HCT116 (cell line): ENCODE results near the gene ZNF532. TPM values are rescaled to one million over a fixed set of nuclear protein-coding genes. Genes with fewer than 3 reads are reported as not detected.

Experiments
- ATAC-seq: fragments of 200-7000 bp; cut with Tn5 transposase; 2 replicates; pipeline ENCODE4 v1.9.1; 2020; ENCODE audit warnings: mild to moderate bottlenecking, moderate library complexity
- BruUV-seq: library from RNA; stranded (reverse); fragments of 400-500 nt; replicated peaks from 2 replicates; lab custom pipeline; 2021; lab: Mats Ljungman, UMichigan
- CTCF ChIA-PET: fragments of 300-600 bp; sonication (Branson Sonifier 250); formaldehyde crosslinking; loops from one replicate; lab custom pipeline; 2021; ENCODE audit warnings: antibody characterized with exemption; lab: Charles Lee
- POLR2A ChIA-PET: fragments of 300-600, 350-600 bp; sonication (Branson Sonifier 250); formaldehyde crosslinking; loops from one replicate; lab custom pipeline; 2021; ENCODE audit warnings: antibody characterized with exemption; lab: Charles Lee
- RAD21 ChIA-PET, 2 experiments: fragments of 300-600 bp; sonication (Branson Sonifier 250); formaldehyde crosslinking; loops; one replicate each; lab custom pipeline; 2023; ENCODE audit warnings: low total read pairs in 2 of 2; ENCODE audit not compliant: uncharacterized antibody in 2 of 2, unreplicated experiment in 2 of 2, low non-redundant PET in 1 of 2; lab: Charles Lee
- DNase-seq: peaks from one replicate; pipeline ENCODE4 v3.0.0-alpha.2; 2010; ENCODE audit warnings: low read depth, low spot score
- H2AFZ ChIP-seq: fragments of 200-600 bp; shearing (Covaris generic), sonication (generic); 2 replicates; pipeline ENCODE4 v1.6.1; 2017; ENCODE audit warnings: low read depth, mixed run types, mixed read lengths, antibody characterized with exemption, low read length; ENCODE audit not compliant: poor library complexity, severe bottlenecking
- H3K27ac ChIP-seq: 2 replicates; pipeline ENCODE4 v1.5.1; 2012; ENCODE audit warnings: low read depth, low read length
- H3K27me3 ChIP-seq: fragments of 200-600 bp; sonication (generic); 2 replicates; pipeline ENCODE4 v1.6.1; 2016; ENCODE audit warnings: mixed run types, low read length, mixed read lengths; ENCODE audit not compliant: insufficient read depth
- H3K36me3 ChIP-seq, 2 experiments: fragments of 200-500 bp in 1 of 2; fragments of 200-600 bp in 1 of 2; sonication (Bioruptor generic) in 1 of 2; sonication (generic) in 1 of 2; 2 replicates each; pipeline versions ENCODE4 v1.5.1 to v1.6.1; 2014 to 2016; ENCODE audit warnings: low read length in 2 of 2, inconsistent platforms in 1 of 2, mixed read lengths in 1 of 2, mixed run types in 1 of 2; ENCODE audit not compliant: insufficient read depth in 2 of 2, control insufficient read depth in 1 of 2
- H3K4me1 ChIP-seq, 2 experiments: fragments of 200-600 bp in 1 of 2; sonication (generic) in 1 of 2; 2 replicates each; pipeline versions ENCODE4 v1.5.1 to v1.6.1; 2012 to 2017; ENCODE audit warnings: low read length in 2 of 2, inconsistent platforms in 1 of 2, mild to moderate bottlenecking in 1 of 2, mixed read lengths in 1 of 2, mixed run types in 1 of 2, moderate library complexity in 1 of 2; ENCODE audit not compliant: insufficient read depth in 2 of 2, control insufficient read depth in 1 of 2
- H3K4me2 ChIP-seq: fragments of 200-600 bp; sonication (generic); 2 replicates; pipeline ENCODE4 v1.6.1; 2017; ENCODE audit warnings: mixed run types, low read length, mixed read lengths
- H3K4me3 ChIP-seq, 2 experiments: fragments of 200-600 bp in 1 of 2; sonication (generic) in 1 of 2; replicated peaks in 1 of 2; 2 replicates each; pipeline ENCODE4 v1.5.1; 2011 to 2016; ENCODE audit warnings: low read length in 2 of 2, control low read depth in 1 of 2, low read depth in 1 of 2, mild to moderate bottlenecking in 1 of 2, mixed read lengths in 1 of 2, mixed run types in 1 of 2
- H3K79me2 ChIP-seq: fragments of 200-600 bp; sonication (generic); 2 replicates; pipeline ENCODE4 v1.6.1; 2017; ENCODE audit warnings: mild to moderate bottlenecking, mixed run types, low read length, moderate library complexity, mixed read lengths; ENCODE audit not compliant: insufficient read depth
- H3K9ac ChIP-seq: fragments of 200-600 bp; sonication (generic); 2 replicates; pipeline ENCODE4 v1.6.1; 2016; ENCODE audit warnings: low read length, mixed read lengths
- H3K9me2 ChIP-seq: fragments of 200-600 bp; sonication (generic), shearing (Covaris generic); 2 replicates; pipeline ENCODE4 v1.6.1; 2017; ENCODE audit warnings: mixed run types, mild to moderate bottlenecking, moderate library complexity; ENCODE audit not compliant: insufficient read depth
- H3K9me3 ChIP-seq, 2 experiments: fragments of 200-500 bp in 1 of 2; fragments of 200-600 bp in 1 of 2; sonication (Bioruptor generic) in 1 of 2; sonication (generic) in 1 of 2; 2 replicates each; pipeline ENCODE4 v1.6.1; 2014 to 2017; ENCODE audit warnings: low read length in 2 of 2, mixed read lengths in 2 of 2, inconsistent platforms in 1 of 2, low read depth in 1 of 2, mild to moderate bottlenecking in 1 of 2, mixed run types in 1 of 2, moderate library complexity in 1 of 2; ENCODE audit not compliant: control insufficient read depth in 1 of 2, insufficient read depth in 1 of 2
- H4K20me1 ChIP-seq: fragments of 200-600 bp; sonication (generic), shearing (Covaris generic); 2 replicates; pipeline ENCODE4 v1.6.1; 2017; ENCODE audit warnings: mixed run types, mild to moderate bottlenecking, moderate library complexity; ENCODE audit not compliant: insufficient read depth
- CEBPB ChIP-seq: IDR thresholded peaks from 2 replicates; pipeline ENCODE4 v1.6.1; 2012; ENCODE audit warnings: low read depth
- EGR1 ChIP-seq: IDR thresholded peaks from 2 replicates; pipeline ENCODE4 v1.6.1; 2012; ENCODE audit warnings: low read depth
- ELF1 ChIP-seq: IDR thresholded peaks from 2 replicates; pipeline ENCODE4 v1.6.1; 2012; ENCODE audit warnings: low read depth, borderline replicate concordance
- TCF7L2 ChIP-seq: IDR thresholded peaks from 2 replicates; pipeline ENCODE4 v1.7.0; 2011; ENCODE audit warnings: borderline replicate concordance, inconsistent platforms; ENCODE audit not compliant: insufficient read depth, insufficient read length; ENCODE audit errors: extremely low read depth
- YY1 ChIP-seq: IDR thresholded peaks from 2 replicates; pipeline ENCODE4 v1.6.1; 2011; ENCODE audit warnings: low read length, low read depth, moderate library complexity, mild to moderate bottlenecking; ENCODE audit not compliant: insufficient replicate concordance; ENCODE audit errors: extremely low read depth
- ZFX ChIP-seq: fragments of 450-650 bp; IDR thresholded peaks from 2 replicates; pipeline ENCODE4 v1.6.1; 2017
- ZNF274 ChIP-seq: fragments of 200-500 bp; sonication (Bioruptor generic); IDR thresholded peaks from 2 replicates; pipeline ENCODE4 v1.6.1; 2014; ENCODE audit warnings: mild to moderate bottlenecking, low read depth, low read length, inconsistent platforms
- intact Hi-C: fragments of 100-400 bp; cut with micrococcal nuclease; formaldehyde crosslinking; loops from 2 replicates; pipeline ENCODE4 v1.10.0; 2022
- total RNA-seq: library from RNA; stranded (reverse); gene quantifications from one replicate; pipeline ENCODE4 v1.2.1, GENCODE V29; 2021; ENCODE audit not compliant: unreplicated experiment
- TF ChIP-seq, protein P1 (sequence below): IDR thresholded peaks from 2 replicates; pipeline ENCODE4 v1.6.1; 2012
- TF ChIP-seq, protein P2 (sequence below): IDR thresholded peaks from 2 replicates; pipeline ENCODE4 v1.6.1; 2011; ENCODE audit warnings: mild to moderate bottlenecking, low read length, moderate library complexity; ENCODE audit not compliant: insufficient replicate concordance; ENCODE audit errors: extremely low read depth
- TF ChIP-seq, protein P3 (sequence below), 3 experiments: fragments of 200-600 bp in 1 of 3; sonication (generic) in 1 of 3; IDR thresholded peaks in 2 of 3; conservative IDR thresholded peaks in 1 of 3; 2 replicates each; pipeline ENCODE4 v1.5.1; 2012 to 2017; ENCODE audit warnings: low read depth in 2 of 3, low read length in 2 of 3, antibody characterized with exemption in 1 of 3, borderline replicate concordance in 1 of 3, control low read depth in 1 of 3, mild to moderate bottlenecking in 1 of 3, mixed read lengths in 1 of 3, mixed run types in 1 of 3, moderate library complexity in 1 of 3; ENCODE audit not compliant: insufficient read depth in 1 of 3

The ZNF532 gene
- total RNA-seq, 1 experiment from 2014 or later: 11.6 TPM

DNA sequence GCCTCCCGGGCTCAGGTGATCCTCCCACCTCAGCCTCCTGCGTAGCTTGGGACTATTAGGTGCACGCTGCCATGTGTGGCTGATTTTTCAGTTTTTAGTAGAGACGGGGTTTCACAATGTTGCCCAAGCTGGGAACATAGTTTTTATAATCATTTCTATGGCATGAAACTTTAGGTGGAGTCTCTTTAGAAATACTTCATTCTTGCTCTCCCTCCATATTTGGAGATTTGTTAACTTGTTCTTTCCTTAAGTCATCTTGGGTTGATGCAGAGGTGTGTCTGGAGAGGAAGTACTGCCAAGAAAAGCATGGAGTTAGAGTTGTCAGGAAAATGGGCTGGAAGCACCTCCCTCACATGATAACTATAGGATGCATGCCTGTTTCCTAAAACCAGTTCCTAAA lies 17.4 kb downstream of the ZNF532 start (continued):
- no peak for TF ChIP-seq ELF1

DNA sequence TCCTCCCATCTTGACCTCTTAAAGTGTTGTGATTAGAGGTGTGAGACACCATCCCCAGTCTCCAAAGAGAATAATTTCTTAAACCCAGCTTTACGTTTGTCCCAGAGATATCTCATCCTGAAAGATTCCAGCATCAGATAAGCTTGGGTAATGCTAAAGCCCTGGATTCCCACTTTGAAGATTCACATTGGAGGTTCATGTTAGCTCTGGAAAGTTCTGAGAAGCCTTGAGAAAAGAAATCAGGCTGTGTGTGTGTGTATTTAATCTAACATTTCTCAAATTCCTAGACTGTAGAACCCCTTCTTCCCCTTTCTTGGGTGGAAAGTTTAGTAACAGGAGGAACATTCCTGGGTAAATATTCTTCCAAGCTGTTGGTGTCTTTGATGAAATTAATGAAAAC lies 18.0 kb downstream of the ZNF532 start:
- Histone ChIP-seq H4K20me1 (no peaks in the 10 kb centered on the region), H3K9me3 (no peaks in the 10 kb centered on the region), H3K36me3 (no peaks in the 10 kb centered on the region), H3K9me2 (no peaks in the 10 kb centered on the region), H3K9ac (no peak overlapping the region), H3K4me3 (no peak overlapping the region), H3K79me2 (no peaks in the 10 kb centered on the region), H3K4me2 (no peak overlapping the region), H3K27me3 (no peaks in the 10 kb centered on the region), H3K4me1 (no peaks in the 10 kb centered on the region), H3K27ac (no peak overlapping the region), H2AFZ (no peak overlapping the region)
- TF ChIP-seq EGR1 (no peak), ZFX (no peak), ZNF274 (no peak)
- TF ChIP-seq, protein P1, sequence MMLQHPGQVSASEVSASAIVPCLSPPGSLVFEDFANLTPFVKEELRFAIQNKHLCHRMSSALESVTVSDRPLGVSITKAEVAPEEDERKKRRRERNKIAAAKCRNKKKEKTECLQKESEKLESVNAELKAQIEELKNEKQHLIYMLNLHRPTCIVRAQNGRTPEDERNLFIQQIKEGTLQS: no peak
- DNase-seq: no peak
- POLR2A ChIA-PET: no interaction called here
- ATAC-seq: no peak
- CTCF ChIA-PET: no interaction called here
- RAD21 ChIA-PET: no interaction called here
- intact Hi-C loops: no loop called here
- no TSS peak for BruUV-seq

DNA sequence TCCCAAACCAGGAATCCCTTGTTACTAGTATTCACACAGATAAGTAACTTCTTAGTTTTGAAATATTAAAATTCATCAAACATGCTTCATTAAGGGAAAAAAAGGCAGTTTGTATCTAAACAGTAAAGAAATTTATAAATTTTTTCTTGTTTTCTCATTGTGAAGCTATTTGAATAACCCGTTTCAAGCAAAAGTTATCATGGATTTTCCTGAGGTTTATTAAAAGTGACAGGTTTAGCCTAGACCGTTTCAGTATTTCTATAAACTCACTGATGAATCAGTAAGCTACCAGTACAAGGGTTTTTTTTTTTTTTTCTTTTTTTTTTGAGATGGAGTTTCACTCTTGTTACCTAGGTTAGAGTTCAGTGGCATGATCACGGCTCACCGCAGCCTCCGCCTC lies 20.0 kb downstream of the ZNF532 start:
- no peak for ATAC-seq
- TF ChIP-seq CEBPB: no peak
- TF ChIP-seq EGR1: no peak
- TF ChIP-seq YY1: no peak
- TF ChIP-seq, protein P1: no peak
- TF ChIP-seq ZNF274: no peak
- no peak for TF ChIP-seq TCF7L2
- TF ChIP-seq, protein P2, sequence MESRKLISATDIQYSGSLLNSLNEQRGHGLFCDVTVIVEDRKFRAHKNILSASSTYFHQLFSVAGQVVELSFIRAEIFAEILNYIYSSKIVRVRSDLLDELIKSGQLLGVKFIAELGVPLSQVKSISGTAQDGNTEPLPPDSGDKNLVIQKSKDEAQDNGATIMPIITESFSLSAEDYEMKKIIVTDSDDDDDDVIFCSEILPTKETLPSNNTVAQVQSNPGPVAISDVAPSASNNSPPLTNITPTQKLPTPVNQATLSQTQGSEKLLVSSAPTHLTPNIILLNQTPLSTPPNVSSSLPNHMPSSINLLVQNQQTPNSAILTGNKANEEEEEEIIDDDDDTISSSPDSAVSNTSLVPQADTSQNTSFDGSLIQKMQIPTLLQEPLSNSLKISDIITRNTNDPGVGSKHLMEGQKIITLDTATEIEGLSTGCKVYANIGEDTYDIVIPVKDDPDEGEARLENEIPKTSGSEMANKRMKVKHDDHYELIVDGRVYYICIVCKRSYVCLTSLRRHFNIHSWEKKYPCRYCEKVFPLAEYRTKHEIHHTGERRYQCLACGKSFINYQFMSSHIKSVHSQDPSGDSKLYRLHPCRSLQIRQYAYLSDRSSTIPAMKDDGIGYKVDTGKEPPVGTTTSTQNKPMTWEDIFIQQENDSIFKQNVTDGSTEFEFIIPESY: no peak
- TF ChIP-seq ZFX: no peak
- TF ChIP-seq, protein P3, sequence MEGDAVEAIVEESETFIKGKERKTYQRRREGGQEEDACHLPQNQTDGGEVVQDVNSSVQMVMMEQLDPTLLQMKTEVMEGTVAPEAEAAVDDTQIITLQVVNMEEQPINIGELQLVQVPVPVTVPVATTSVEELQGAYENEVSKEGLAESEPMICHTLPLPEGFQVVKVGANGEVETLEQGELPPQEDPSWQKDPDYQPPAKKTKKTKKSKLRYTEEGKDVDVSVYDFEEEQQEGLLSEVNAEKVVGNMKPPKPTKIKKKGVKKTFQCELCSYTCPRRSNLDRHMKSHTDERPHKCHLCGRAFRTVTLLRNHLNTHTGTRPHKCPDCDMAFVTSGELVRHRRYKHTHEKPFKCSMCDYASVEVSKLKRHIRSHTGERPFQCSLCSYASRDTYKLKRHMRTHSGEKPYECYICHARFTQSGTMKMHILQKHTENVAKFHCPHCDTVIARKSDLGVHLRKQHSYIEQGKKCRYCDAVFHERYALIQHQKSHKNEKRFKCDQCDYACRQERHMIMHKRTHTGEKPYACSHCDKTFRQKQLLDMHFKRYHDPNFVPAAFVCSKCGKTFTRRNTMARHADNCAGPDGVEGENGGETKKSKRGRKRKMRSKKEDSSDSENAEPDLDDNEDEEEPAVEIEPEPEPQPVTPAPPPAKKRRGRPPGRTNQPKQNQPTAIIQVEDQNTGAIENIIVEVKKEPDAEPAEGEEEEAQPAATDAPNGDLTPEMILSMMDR (IDR thresholded peaks at IDR 0.05 in 2 of 3, conservative IDR thresholded peaks at IDR 0.05 in 1 of 3; ENCODE audit: borderline replicate concordance in 1 of 3, insufficient read depth in 1 of 3, low read depth in 2 of 3, low read length in 2 of 3): no peak

More for the DNA sequence above, 20.0 kb downstream of the ZNF532 start:
- no peaks in the 10 kb centered on the region for H3K79me2 ChIP-seq
- no peak for DNase-seq
- ChIA-PET POLR2A (no interaction called here), CTCF (no interaction called here), RAD21 (no interaction called here)
- H2AFZ ChIP-seq: no peak overlapping the region
- no peak overlapping the region for H3K27ac ChIP-seq
- no peak overlapping the region for H3K9ac ChIP-seq
- H3K36me3 ChIP-seq: no peaks in the 10 kb centered on the region
- no peaks in the 10 kb centered on the region for H3K9me2 ChIP-seq
- no peak overlapping the region for H3K4me3 ChIP-seq
- no TSS peak for BruUV-seq
- no peaks in the 10 kb centered on the region for H3K27me3 ChIP-seq
- no peak overlapping the region for H3K4me2 ChIP-seq
- no peaks in the 10 kb centered on the region for H3K9me3 ChIP-seq
- intact Hi-C loops: no loop called here
- H4K20me1 ChIP-seq: no peaks in the 10 kb centered on the region
- no peaks in the 10 kb centered on the region for H3K4me1 ChIP-seq
